Amniotic stem cell (primary cell): ENCODE measurements around the gene PRSS48.
"Not testable (repeated sequence)": the region's sequence is repeated elsewhere in the genome, so short reads cannot be mapped to it uniquely, and the experiment has no call there.

Experiments
- DNase-seq: peaks from one replicate; lab custom pipeline; 2025; lab: John Stamatoyannopoulos, UW

Gene PRSS48

DNA sequence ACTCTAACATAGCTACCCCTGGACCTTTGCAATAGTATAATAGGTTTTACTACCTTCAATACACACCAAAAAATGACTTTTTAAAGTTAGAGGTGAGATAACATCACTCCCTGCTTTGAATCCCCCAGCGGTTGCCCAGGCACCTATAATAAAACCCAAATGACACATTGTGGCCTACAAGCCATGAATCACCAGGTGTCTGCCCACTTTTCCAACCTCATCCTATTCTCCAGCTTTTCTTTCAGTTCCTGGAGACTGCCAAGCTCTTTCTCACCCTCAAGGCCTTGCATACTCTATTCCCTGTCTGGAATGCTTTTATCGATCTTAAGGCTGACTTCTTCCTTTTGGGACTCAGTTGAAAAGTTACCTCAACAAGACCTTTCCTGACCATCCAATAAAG is 16.4 kb upstream of the PRSS48 start:
- DNase-seq = no peak

DNA sequence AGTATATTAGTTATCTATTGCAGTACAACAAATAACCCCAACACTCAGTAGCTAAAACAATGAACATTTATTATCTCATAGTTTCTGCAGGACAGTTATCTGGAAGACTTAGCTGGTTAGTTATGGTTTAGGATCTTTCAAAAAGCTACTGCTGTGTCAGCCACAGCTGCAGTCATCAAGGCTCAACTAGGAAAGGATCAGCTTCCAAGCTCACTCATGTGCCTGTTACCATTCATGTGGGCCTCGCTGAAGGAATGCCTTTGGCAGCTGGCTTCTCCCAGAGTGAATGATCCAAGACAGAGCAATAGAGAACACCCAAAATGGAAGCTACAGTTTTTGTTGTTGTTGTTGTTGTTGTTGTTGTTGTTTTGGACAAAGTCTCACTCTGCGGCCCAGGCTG is 13.5 kb upstream of the PRSS48 start:
- DNase-seq = no peak

DNA sequence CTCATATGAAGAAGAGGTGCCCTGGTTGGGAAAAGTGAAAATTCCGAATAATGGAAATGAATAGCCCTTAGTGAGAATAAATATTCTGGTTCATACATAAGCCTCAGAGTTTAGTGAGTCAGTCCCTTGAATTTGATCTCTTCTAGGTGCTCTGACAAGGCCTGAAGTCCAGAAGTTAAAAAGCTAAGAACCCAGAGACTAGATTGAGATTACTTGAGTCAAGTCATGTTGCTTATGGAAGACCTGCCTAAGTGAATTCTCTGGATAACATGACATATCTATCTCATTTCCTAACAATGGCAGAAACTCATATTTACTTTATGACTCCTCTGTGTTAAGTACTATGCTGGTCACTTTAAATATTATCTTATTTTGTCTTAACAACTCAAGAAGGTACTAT is 10.5 kb upstream of the PRSS48 start:
- no peak for DNase-seq

DNA sequence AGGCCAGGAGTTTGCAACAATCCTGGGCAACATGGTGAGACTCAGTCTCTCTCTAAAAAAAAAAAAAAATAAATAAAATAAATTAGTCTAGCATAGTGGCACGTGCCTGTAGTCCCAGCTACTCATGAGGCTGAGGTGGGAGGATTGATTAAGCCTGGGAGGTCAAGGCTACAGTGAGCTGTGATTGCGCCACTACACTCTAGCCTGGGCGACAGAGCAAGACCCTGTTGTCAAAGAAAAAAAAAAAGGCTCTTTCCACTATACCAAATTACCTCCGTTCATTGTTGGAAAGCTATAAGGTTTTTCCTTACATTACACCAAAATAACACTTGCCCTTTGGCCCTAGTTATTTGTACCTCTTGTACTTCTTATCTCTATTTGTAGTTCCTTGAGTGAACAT is 9.9 kb upstream of the PRSS48 start:
- DNase-seq = no peak

DNA sequence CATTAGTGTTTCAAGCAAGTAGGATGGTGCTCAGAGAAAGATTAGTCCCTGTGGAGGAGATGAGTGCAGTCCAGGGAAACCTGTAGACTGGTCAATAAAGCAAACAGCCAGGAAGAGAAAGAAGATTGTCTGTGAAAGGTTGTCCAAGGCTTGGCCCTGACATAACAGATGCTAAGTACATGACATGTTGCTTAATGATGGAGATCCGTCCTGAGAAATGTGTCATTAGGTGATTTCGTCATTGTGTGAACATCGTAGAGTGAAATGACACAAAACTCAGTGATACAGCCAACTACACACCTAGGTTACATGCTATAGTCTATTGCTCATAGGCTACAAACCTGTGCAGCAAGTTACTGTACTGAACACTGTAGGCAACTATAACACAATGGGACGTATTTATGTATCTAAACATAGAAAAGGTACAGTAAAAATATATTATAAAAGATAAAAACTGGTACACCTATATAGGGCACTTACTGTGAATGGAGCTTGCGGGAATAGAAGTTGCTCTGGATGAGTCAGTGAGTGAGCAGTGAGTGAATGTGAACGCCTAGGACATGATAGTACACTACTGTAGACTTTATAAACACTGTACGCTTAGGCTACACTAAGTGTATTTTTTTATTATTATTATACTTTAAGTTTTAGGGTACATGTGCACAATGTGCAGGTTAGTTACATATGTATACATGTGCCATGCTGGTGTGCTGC is 9.0 kb upstream of the PRSS48 start:
- DNase-seq = no peak

DNA sequence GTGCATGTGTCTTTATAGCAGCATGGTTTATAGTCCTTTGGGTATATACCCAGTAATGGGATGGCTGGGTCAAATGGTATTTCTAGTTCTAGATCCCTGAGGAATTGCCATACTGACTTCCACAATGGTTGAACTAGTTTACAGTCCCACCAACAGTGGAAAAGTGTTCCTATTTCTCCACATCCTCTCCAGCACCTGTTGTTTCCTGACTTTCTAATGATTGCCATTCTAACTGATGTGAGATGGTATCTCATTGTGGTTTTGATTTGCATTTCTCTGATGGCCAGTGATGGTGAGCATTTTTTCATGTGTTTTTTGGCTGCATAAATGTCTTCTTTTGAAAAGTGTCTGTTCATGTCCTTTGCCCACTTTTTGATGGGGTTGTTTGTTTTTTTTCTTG is 8.1 kb upstream of the PRSS48 start:
- DNase-seq = not testable (repeated sequence)

DNA sequence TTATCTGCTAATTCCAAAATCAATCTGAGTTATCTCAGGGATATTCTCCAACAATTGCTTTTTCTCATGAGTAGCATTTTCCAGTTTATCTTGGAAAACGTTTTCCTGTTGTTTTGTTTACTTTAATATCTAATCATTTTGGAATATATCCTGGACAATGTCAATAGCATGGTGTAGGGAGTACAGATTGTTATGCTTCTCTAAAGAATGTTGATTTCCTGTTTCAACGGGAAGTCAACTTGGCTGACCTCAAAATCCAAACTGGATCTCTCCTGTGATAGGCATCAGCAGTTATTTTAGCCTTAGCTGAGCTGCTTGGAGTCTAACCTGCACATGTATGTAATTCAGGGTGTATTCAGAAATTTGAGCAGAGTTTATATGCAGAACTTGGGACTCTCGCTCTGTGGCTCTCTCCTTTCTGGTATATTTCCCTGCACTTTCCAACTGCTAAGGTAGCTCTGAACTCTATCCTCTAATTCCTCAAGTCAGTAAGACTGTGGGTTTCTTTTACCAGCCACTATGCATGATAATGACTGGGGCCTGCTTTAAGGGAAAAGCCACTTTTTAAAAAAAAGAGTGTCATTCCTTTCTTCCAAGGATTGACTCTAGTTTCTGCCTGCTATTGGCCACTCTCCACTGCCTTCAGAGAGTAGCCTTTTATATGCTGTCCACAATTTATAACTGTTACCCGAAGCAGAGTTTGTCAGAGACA is 7.7 kb downstream of the PRSS48 start:
- no peak for DNase-seq

DNA sequence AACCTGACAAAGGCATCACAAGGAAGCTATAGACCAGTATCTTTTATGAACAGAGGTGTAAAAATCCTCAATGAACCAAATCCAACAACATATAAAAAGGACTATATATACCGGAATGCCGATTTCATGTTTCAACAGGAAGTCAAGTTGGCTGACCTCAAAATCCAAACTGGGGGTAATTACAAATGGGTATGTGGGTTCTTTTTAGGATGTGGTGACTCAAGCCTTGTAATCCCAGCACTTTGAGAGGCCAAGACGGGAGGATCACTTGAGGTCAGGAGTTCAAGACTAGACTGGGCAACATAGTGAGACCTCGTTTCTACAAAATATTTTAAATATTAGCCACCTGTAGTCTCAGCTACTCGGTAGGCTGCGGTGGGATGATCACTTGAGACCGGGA is 10.4 kb downstream of the PRSS48 start:
- DNase-seq = no peak

DNA sequence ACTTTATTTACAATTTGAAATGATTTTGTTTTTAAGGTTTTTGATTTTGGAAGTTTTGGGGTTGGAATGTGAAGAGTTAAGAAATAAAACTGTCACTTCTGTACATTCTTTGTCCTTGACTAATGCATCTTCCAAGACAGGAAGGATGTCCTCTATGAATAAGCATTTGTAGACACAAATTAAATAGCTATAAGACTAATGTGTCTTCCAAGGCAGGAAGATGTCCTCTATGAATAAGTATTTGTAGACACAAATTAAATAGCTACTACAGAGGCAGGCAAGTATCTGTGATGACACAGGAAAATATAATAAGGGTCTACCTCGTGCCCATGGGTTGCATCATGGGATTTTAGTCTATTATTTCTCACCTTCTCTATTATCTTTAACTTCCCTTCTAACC is 14.5 kb downstream of the PRSS48 start:
- no peak for DNase-seq

DNA sequence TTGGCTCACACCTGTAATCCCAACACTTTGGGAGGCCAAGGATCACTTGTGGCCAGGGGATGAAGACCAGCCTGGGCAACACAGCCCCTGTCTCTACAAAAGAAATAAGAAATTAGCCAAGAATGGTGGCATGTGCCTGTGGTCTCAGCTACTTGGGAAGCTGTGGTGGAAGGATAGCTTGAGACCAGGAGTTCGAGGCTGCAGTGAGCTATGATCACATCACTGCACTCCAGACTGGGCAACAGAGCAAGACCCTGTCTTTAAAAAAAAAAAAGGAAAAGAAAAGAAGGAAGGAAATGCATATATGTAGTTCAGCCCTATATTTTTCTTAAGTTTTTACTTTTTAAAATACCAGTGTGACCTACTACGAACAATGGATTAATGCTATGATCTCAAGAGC is 15.1 kb downstream of the PRSS48 start:
- DNase-seq = no peak

DNA sequence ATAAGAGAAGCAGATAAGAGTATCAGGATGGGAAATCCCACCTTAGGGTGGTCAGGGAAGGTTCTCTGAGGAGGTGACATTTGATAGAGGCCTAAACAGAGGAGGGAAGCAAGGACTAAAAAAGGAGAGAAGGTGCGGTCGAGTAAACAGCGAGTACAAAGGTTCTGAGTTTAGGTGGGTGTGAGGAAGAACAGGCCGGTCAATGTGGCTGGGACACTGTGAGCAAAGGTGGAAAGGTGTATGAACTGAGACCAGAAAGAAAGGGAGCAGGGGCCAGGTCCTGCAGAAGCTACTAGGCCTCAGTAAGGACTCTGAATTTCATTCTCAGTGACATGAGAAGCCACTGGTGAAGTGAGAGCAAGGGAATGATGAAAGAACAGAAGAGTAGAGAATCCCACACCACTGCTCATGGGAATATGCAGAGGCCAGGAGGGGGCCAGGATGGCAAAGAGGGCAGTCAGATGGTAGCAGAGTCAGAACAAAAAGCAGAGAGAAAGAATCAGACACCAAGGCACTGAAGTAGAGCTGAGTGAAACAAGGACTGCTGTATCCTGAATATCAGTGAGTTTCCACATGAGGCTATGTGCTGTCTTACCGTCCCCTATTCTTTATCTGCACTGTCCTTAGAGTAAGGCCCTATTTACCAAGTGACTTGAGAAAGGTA is 18.0 kb downstream of the PRSS48 start:
- DNase-seq = no peak

DNA sequence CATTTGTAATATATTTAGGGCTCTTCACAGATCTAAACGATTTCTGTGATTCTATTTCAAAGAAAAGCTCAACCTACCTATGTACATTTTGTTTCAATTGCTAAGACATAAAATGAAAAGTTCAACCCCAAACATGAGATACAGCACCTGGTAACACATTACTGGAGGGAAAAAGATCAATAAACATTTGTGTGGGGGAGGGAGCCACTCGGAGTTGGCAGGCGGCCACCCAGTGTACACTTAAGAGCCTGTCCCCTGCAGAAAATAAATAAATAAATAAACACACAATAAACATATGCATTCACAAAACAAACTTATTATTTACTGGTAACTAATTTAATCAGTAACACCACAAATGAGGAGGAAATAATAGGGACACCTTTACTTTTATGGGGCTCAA is 19.3 kb downstream of the PRSS48 start:
- no peak for DNase-seq

DNA sequence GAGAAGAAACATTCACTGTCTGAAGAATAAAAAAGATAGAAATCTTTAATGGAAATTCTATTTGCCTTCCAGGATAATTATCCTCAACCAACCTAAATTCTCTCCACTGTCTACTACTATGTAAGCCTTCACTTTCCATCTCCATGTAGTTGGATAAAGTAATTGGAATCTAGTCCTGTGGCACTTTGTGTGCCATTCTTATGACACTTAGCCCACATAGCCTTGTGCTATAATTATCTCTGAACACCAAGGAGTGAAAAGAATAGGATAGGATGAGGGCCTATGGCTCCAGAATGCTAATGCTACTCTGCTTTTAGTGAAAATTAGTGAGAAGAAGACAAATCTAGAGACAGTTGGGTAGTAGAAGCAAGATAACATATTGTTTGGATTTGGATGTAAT is 20.2 kb downstream of the PRSS48 start:
- DNase-seq = no peak

DNA sequence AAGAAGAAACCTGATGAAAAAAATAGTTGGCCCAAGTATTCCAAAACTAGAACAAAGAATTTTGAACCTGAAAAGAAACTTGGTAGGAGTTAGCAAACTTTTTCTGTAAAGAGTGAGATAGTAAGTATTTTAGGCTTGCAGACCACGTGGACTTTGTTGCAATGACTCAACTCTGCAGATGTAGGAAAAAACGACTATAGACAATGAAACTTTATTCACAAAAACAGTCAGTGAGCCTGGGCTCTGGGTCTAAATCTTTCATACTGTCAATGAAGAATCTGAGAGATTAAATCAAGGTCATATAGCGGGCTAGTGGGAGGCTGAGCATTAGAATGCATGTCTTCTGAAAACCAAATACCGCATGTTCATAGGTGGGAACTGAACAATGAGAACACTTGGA is 25.5 kb downstream of the PRSS48 start:
- DNase-seq = no peak

DNA sequence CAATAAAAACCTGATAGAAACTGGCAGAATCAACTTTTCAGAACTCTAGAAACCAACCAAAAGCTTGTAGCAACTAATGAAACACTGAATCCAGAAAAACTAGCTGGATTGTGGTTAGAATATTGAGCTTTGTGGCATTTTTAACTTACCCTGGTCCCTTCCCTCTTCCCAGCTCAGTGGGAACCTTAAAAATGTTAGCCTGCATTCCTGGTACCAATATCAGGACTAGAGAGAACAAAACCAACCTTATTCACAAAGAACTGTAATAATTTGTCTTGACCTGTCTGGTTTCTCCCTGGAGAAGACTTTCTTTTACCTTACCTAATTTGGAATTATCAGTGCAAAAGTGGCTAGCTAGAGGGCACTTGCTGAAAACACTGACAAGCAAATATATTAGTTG is 27.3 kb downstream of the PRSS48 start:
- DNase-seq = no peak

DNA sequence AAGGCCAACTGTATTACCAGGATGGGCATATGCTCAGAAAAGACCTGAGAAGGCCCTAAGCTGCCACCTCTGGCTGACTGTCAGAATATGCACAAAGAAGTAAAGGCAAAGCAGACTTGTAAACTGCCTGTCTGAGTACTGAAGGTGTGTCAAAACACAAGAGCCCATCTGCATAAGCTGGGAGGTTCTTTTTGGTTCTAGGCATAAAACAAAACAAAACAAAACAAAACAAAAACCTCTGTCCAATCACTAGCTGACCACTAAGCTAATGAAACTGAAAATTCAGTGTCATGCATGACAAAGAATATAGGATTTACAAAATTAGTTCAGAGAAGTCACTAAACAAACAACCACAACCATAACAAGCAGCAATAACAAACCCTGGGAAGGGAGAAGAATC is 27.8 kb downstream of the PRSS48 start:
- no peak for DNase-seq

DNA sequence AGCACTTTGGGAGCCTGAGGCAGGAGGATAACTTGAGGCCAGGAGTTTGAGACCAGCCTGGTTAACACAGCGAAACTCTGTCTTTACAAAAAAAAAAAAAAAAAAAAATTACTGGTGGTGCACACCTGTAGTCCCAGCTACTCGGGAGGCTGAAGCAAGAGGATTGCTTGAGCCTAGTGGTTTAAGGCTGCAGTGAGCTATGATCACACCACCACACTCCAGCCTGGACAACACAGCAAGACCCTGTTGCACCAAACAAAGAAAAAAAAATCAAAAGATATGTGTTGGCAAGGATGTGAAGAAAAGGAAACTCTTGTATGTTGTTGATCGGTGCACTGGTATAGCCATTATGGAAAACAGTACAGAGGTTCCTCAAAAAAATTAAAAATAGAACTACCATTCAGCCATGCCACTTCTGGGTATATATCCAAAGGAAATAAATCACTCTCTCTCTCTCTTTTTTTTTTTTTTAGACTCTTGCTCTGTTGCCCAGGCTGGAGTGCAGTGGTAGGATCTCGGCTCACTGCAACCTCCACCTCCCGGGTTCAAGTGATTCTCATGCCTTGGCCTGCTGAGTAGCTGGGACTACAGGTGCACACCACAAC is 33.3 kb downstream of the PRSS48 start:
- no peak for DNase-seq

DNA sequence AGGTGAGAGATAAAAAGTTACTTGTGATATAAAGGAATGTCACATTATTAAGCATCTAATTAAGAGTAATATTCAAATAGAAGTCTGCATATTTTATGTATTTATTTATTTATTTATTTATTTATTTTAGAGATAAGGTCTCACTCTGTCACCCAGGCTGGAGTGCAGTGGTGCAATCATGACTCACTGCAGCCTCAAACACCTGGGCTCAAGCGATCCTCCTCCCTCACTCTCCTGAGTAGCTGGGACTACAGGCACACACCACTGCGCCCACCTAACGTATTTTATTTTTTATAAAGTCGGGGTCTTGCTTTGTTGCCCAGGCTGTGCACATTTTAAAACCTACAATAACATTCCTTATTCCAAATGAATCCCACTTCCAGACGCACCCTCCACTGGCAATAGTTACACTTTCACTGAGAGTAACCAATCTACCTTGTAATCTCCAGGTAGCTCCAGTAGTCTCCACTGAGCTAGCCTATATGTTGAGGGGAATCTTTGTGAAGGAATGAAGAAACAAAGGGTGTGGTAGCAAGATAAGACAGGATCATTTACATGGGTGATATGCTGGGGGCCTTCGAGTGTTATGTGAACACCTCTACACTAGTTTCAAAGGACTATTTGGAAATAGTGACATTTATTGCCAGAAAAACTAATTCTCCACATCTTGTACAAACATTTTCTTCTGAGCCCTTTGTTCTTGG is 36.5 kb downstream of the PRSS48 start:
- no peak for DNase-seq

DNA sequence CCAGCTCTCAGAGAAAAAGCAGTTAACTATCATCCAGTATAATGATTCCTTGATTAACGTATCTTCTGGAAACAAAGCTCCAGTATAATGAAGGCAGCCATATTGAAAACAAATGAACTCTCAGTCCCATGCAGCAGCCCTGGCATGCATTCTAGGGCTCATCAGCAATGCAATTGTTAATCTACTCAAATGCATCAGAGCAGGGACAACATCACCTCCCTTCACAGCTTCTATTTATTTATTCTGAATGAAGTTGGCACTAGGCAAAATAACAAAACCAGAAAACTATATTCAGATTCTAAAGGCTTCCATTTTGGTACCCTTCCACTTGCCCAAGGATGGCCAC is 37.0 kb downstream of the PRSS48 start:
- no peak for DNase-seq

DNA sequence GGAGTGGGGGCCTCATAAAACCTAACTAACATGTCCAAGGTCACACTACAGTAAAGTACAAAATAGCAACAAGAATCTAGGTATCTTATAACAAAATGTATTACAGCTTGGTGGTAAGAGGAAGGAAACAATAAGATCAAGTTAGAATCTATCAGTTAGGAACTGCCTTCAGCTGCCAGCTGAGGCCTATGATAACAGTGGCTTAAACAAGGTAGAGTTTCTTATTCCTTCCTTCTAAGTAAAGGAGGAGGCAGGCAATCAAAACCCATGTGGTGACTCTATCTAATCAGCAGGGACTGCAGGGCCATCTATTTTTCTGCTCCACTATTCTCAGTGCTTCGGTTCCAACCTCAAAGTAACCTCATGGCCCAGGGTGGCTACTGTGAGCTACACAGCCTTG is 37.5 kb downstream of the PRSS48 start:
- DNase-seq = no peak

DNA sequence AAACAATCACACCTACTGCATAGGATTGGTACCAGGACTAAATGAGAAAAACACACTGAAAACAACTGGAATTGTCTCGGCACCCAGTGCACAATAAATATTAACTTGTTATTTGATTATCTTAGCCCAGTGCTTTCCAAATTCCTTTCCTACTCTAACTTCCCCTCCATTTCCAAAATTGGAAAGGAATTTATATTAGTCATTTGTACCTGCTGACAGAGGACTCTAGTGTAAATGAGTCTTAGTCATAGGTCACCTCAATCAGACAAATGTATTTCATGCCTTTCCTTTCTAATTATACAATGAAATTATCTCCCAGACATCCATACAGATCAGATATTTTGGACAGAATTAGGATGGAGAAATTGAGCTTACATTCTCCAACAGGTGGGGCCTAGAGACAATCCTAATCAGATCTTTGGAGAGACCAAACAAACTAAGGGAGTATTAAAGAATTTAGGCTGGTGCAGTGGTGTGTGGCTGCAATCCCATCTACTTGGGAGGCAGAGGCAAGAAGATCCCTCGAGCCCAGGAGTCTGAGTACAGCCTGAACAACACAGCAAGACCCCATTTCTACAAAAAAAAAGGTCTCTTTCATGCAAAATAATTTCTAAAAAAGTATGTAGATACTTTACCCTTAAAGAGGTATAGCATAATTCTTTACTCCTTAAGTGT is 38.4 kb downstream of the PRSS48 start:
- no peak for DNase-seq

DNA sequence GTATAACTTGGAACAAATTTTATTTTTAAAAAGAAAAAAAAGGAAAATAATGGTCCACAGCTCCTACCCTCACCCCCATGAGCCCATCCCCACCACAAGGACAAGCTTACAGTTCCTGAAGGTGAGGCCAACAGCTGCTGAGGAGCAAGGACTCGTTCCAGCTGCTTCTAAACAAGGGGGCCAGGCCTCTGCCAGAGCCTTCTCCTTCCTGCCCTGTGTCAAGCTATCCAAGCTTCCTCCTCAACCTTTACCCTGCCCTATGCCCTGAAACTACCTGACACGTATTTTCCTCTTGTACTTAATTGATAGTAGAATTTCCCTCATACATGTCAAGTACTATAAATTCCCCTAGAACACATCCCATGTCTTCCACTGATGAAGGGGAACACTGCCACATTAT is 39.7 kb downstream of the PRSS48 start:
- no peak for DNase-seq
